NB4 (cell line): ENCODE data around the gene BTG1.

Source experiments
- DNase-seq: peaks from one replicate; pipeline ENCODE4 v3.0.0; 2010; ENCODE audit warnings: low read depth
- H3K4me3 ChIP-seq: one replicate; pipeline ENCODE4 v1.5.1; 2011; ENCODE audit warnings: mild to moderate bottlenecking, low read depth, low read length, moderate library complexity
- CTCF ChIP-seq: IDR thresholded peaks from one replicate; pipeline ENCODE4 v1.5.1; 2012; ENCODE audit warnings: low read depth, low read length
- MYC ChIP-seq: IDR thresholded peaks from 2 replicates; pipeline ENCODE4 v1.6.1; 2011; ENCODE audit warnings: low read depth, low read length
- POLR2A ChIP-seq: IDR thresholded peaks from 2 replicates; pipeline ENCODE4 v1.6.1; 2011; ENCODE audit warnings: mild to moderate bottlenecking; ENCODE audit not compliant: insufficient read length; ENCODE audit errors: extremely low read depth
- TF ChIP-seq, protein P1 (sequence below): IDR thresholded peaks from 2 replicates; pipeline ENCODE4 v1.6.1; 2011; ENCODE audit warnings: low read depth, low read length

Gene BTG1

GRCh38 chr12:92143258-92143657 lies 2.4 kb downstream of the BTG1 start:
- peak overlapping the region; percentile 80 for H3K4me3 ChIP-seq
- TF ChIP-seq MYC (no peak), POLR2A (no peak), CTCF (no peak)
- TF ChIP-seq, protein P1, sequence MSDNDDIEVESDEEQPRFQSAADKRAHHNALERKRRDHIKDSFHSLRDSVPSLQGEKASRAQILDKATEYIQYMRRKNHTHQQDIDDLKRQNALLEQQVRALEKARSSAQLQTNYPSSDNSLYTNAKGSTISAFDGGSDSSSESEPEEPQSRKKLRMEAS: no peak
- DNase-seq: no peak

DNA sequence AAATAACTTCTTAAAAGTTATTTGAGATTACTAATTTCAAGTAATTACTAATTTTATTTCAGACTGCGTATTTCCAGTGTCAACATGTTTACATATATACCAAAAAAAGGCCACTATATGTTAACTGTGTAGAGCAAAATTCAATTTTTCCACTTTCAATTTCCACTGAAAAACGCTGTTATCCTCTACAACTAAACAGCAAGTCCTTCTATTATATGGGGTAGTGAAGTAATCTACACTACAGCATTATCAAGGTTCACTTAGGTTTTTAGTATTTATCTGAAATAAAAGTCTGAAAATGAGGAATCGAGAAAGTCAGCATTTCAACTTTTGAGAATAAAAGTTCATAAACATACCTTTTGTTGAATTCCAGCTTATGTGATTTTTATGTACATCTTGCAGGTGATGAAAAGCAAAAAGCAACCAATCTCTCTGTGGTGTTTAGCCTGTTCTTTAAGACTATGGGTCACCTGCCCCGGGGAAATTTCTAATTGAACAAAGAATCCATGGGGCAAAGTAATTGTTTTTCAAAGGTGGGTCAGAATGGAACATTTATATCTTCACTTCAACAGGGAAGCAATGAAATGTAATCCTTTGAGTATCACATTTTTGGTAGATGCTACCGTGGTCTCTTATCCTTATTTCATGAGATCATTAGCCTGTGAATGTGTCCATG lies 3.3 kb downstream of the BTG1 start:
- DNase-seq: no peak
- peak overlapping the region; percentile 80 for H3K4me3 ChIP-seq
- TF ChIP-seq, protein P1: no peak
- TF ChIP-seq MYC (no peak), CTCF (no peak), POLR2A (no peak)

DNA sequence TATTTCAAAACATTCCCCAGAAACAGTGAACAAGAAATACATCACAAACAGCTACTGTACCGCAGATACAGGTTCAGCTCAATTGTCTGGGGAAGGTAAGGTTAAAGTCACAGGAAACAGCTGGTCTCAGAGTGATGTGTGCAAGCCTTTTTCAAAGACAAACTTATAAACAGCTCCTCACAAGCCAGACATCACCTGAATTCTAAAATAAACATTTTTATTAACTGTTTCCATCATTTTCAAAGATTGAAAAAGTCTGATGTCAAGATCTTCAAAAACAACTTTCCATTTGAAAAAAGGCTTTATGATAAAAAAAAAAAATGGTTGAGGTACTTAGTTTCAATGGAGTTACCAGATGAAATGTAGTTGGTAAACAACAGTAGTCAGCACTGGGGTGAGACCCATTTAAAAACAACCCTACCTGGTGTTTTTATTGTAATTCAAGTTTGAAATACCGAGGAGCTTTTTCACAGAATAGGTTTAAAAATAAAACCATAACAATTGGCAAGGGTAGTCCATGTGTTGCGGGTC lies 4.0 kb downstream of the BTG1 start:
- peak overlapping the region; percentile 80 for H3K4me3 ChIP-seq
- peak; percentile 50 for DNase-seq
- TF ChIP-seq CTCF (no peak), MYC (no peak), POLR2A (no peak)
- TF ChIP-seq, protein P1: no peak

DNA sequence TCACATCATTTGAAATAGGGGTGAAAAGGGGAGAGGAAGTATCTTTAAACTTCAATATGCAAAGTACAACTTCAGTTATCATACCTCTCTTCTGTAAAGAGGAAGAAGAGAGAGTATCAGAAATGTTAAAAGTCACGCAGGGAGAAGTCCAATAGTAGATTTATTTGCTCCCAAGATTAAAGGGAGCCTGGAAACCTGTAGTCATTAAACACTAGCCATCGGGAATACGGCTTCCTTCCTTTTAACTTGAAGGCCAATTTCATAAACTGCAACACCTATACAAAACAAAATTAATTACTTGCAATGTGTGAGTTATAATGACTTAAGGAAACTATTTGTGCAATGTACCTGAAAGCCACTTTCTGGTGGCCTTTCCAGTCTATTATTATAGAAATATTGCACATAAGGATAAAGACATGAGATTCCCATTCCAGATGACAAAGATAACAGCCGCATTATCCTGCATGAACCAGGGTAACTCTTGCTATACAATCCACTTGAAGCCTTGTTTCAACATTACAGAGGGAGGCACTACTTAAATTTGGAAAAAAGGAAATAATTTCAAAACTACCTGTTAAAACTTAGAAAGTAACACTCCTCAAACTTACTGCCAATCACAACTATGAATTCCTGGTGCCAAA lies 4.6 kb downstream of the BTG1 start:
- TF ChIP-seq MYC (no peak), POLR2A (no peak), CTCF (no peak)
- TF ChIP-seq, protein P1: no peak
- H3K4me3 ChIP-seq: peak overlapping the region; percentile 80
- no peak for DNase-seq

GRCh38 chr12:92140156-92140555 lies 5.5 kb downstream of the BTG1 start:
- DNase-seq: no peak

More at GRCh38 chr12:92140156-92140555, 5.5 kb downstream of the BTG1 start:
- peak overlapping the region; percentile 80 for H3K4me3 ChIP-seq
- TF ChIP-seq CTCF (no peak), MYC (no peak), POLR2A (no peak)
- TF ChIP-seq, protein P1: no peak
